Measurements from ENCODE around the gene TENT5A.

GRCh38 chr6:81727876-81728517 is 24.5 kb downstream of the TENT5A start:
- no peak for TF ChIP-seq CTCF (IDR thresholded peaks at IDR 0.05)
- TF ChIP-seq POLR2A (IDR thresholded peaks at IDR 0.05) = no peak

Data from esophagus squamous epithelium (tissue), 4 donors.